Measurements from ENCODE around the gene LILRA6. TPM values are rescaled to one million over a fixed set of nuclear protein-coding genes. Genes with fewer than 3 reads are reported as not detected.
A peak's percentile ranks its signal among the peaks of the same experiment; 100 is the strongest.

Gene LILRA6
- total RNA-seq, 1 experiment from 2014 or later: not detected

DNA sequence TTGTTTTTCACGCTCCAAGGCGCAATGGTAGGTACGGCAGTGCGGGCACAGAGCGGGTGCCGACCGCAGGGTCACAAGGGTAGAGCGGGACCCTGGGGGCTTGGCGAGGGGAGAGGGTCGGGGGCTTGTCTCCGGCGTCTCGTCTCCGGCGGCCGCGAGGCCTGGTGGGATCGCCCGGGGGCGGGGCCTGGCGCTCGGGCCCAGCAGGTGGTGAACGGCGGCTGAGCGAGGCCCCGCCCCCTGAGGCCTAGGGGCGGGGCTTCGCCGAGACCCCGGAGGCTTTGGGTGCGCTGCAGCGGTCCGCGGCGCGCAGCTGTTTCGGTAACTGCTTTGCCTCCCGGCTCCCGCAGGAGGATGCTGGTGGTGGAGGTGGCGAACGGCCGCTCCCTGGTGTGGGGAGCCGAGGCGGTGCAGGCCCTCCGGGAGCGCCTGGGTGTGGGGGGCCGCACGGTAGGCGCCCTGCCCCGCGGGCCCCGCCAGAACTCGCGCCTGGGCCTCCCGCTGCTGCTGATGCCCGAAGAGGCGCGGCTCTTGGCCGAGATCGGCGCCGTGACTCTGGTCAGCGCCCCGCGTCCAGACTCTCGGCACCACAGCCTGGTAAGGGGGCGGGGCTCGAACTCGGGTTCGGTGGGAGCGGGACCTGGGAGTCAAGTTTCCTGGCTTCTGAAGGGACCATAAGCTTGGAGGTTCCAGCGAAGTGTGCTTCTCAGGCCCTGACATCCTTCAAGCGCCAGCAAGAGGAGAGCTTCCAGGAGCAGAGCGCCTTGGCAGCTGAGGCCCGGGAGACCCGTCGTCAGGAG is 51.4 kb downstream of the LILRA6 start, which contains the start of gene TSEN34:
Gene TSEN34, plus strand, starts transcription at position 298 of the 800 bp plus-strand sequence. Its CDS starts 57 bp downstream, at position 355.
- CTCF ChIA-PET: interaction anchor here (0.6 to 1.0 kb wide), 3 partner anchors 9 to 54 kb away, joined by 3 to 6 read pairs (median 3); no protein-coding TSS in a partner anchor
- TSS peak; percentile 46 for BruUV-seq (replicated peaks)

DNA sequence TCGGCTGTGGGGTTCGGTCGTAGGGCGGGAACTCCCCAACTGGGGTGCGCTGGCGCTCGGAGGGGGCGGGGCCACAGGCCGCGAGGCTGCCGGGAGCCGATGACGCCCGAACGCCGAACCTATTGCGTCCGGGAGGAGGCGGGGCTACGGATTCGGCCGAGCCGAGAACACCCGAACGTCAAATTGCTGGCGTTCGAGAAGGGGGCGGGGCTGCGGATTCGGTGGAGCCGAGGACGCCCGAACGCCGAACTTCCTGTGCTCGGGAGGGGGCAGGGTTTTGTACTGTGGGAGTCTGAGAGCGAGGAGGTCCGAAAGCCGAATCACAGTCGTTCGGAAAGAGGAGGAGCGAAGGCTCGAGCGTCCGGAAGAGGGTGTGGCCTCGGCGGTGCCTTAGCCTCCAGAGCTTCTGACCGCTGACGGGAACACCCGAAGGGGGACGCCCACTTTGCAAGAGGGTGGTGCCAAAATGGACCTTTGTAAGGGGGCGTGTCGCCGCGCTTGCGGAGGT is 52.0 kb downstream of the LILRA6 start:
- Mint-ChIP-seq H3K27ac (ENCODE audit: low read depth, unreplicated experiment) (peak overlapping the region; percentile 100), H3K27me3 (ENCODE audit: insufficient read depth, unreplicated experiment) (no peaks in the 10 kb centered on the region), H3K36me3 (ENCODE audit: insufficient read depth, unreplicated experiment) (peaks cover 57% of the 10 kb centered on the region), H3K4me1 (ENCODE audit: insufficient read depth, unreplicated experiment) (peaks cover 20% of the 10 kb centered on the region), H3K4me3 (ENCODE audit: unreplicated experiment) (peak overlapping the region; percentile 85), H3K9me3 (ENCODE audit: unreplicated experiment) (no peaks in the 10 kb centered on the region)
- intact Hi-C loops (cut with micrococcal nuclease): loop anchor here (5.0 kb wide), 1 partner anchor 1417 kb away; the partner anchor contains the start of gene ZNF865
- DNase-seq (ENCODE audit: unreplicated experiment): peak; percentile 100
- no TSS peak for BruUV-seq (replicated peaks)
- TF ChIP-seq, protein P1, sequence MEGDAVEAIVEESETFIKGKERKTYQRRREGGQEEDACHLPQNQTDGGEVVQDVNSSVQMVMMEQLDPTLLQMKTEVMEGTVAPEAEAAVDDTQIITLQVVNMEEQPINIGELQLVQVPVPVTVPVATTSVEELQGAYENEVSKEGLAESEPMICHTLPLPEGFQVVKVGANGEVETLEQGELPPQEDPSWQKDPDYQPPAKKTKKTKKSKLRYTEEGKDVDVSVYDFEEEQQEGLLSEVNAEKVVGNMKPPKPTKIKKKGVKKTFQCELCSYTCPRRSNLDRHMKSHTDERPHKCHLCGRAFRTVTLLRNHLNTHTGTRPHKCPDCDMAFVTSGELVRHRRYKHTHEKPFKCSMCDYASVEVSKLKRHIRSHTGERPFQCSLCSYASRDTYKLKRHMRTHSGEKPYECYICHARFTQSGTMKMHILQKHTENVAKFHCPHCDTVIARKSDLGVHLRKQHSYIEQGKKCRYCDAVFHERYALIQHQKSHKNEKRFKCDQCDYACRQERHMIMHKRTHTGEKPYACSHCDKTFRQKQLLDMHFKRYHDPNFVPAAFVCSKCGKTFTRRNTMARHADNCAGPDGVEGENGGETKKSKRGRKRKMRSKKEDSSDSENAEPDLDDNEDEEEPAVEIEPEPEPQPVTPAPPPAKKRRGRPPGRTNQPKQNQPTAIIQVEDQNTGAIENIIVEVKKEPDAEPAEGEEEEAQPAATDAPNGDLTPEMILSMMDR (IDR thresholded peaks at IDR 0.05; ENCODE audit: unreplicated experiment): no peak
- ChIA-PET CTCF (interaction anchor here (0.6 to 1.0 kb wide), 2 partner anchors 9 to 25 kb away, joined by 3 to 6 read pairs; no protein-coding TSS in a partner anchor), POLR2A (interaction anchor here (0.6 to 9.1 kb wide), 12 partner anchors 14 to 1512 kb away, joined by 3 to 324 read pairs (median 6); partner anchors contain the start of genes CNOT3, LENG1, LENG8 and LENG9)

More for the DNA sequence above, 51.4 kb downstream of the LILRA6 start, which contains the start of gene TSEN34:
- intact Hi-C loops (cut with micrococcal nuclease): loop anchor here (5.0 kb wide), 1 partner anchor 1416 kb away; the partner anchor contains the start of gene ZNF865
- peak; percentile 87 for DNase-seq (ENCODE audit: unreplicated experiment)
- TF ChIP-seq, protein P1 (IDR thresholded peaks at IDR 0.05; ENCODE audit: unreplicated experiment): no peak
- Mint-ChIP-seq H3K4me1 (ENCODE audit: insufficient read depth, unreplicated experiment) (peaks cover 20% of the 10 kb centered on the region), H3K9me3 (ENCODE audit: unreplicated experiment) (no peaks in the 10 kb centered on the region), H3K27ac (ENCODE audit: low read depth, unreplicated experiment) (peak within 1 kb of the TSS; percentile 100), H3K36me3 (ENCODE audit: insufficient read depth, unreplicated experiment) (peaks cover 57% of the 10 kb centered on the region), H3K27me3 (ENCODE audit: insufficient read depth, unreplicated experiment) (no peaks in the 10 kb centered on the region), H3K4me3 (ENCODE audit: unreplicated experiment) (peak within 1 kb of the TSS; percentile 85)
- POLR2A ChIA-PET: interaction anchor here (0.6 to 9.1 kb wide), 16 partner anchors 10 to 1511 kb away, joined by 3 to 324 read pairs (median 4); partner anchors contain the start of genes CNOT3, LENG1, LENG8 and LENG9

DNA sequence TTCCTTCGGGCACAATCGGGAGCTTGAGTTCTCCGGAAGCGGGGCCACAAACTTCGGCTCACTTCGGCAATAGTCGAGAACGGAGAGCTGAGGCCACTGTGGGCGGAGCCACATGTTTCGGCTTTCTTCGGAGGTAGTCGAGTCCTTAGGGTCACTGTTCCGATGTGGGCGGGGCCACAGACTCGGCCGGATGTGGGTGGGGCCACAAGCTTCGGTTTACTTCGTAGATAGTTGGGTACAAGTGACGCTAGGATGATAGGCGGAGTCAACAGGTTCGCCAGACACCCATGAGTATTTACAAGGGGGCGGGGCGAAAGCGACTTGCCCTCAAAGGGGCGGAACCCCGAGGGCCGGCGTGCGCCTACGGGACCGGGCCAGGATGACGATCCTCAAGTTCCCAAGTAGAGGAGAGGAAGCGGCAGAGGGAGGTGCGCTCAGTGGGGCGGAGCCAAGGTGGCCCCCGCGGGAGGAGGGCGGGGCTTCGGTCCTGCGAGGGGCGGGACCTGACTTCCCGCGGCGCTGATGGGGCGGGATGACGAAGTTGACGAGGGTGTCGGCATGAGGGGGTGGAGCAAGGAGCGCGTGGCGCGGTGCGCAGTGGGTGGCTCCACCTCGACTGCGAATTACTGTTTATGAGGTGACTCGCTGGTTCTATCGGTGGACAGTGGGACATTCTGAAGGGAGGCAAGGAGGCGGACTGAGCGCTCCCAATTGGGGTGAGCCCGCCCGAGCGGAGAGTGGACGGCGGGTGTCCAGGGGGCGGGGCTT is 52.7 kb downstream of the LILRA6 start:
- Mint-ChIP-seq H3K27ac (ENCODE audit: low read depth, unreplicated experiment) (peak overlapping the region; percentile 100), H3K27me3 (ENCODE audit: insufficient read depth, unreplicated experiment) (no peaks in the 10 kb centered on the region), H3K9me3 (ENCODE audit: unreplicated experiment) (no peaks in the 10 kb centered on the region), H3K36me3 (ENCODE audit: insufficient read depth, unreplicated experiment) (peaks cover 56% of the 10 kb centered on the region), H3K4me1 (ENCODE audit: insufficient read depth, unreplicated experiment) (peaks cover 20% of the 10 kb centered on the region), H3K4me3 (ENCODE audit: unreplicated experiment) (peak overlapping the region; percentile 85)
- intact Hi-C loops (cut with micrococcal nuclease): loop anchor here (1.0 to 5.0 kb wide), 3 partner anchors 41 to 1417 kb away; partner anchors contain the start of genes CNOT3 and ZNF865
- TF ChIP-seq, protein P1 (IDR thresholded peaks at IDR 0.05; ENCODE audit: unreplicated experiment): no peak
- DNase-seq (ENCODE audit: unreplicated experiment): peak; percentile 100
- BruUV-seq (replicated peaks): no TSS peak
- CTCF ChIA-PET: interaction anchor here (0.6 to 2.4 kb wide), 11 partner anchors 9 to 1314 kb away, joined by 3 to 14 read pairs (median 3); partner anchors contain the start of genes RPS9 and TMC4
- POLR2A ChIA-PET: interaction anchor here (0.6 to 9.1 kb wide), 20 partner anchors 13 to 1513 kb away, joined by 3 to 324 read pairs (median 6); partner anchors contain the start of genes CNOT3, LENG1, LENG8 and LENG9

Measured in MCF 10A (cell line).